Nephron progenitor cell (in vitro differentiated cells): ENCODE measurements around the gene TFAM.

ENCODE experiments used
- DNase-seq: peaks from one replicate; pipeline ENCODE4 v3.0.0; 2021
- H3K27ac Mint-ChIP-seq: 2 replicates; pipeline ENCODE4 v1.8.0; 2021; ENCODE audit warnings: mild to moderate bottlenecking, moderate library complexity, mixed read lengths
- H3K27me3 Mint-ChIP-seq: 2 replicates; pipeline ENCODE4 v1.8.0; 2021; ENCODE audit warnings: mild to moderate bottlenecking, low read depth, mixed read lengths; ENCODE audit not compliant: poor library complexity
- H3K36me3 Mint-ChIP-seq: 2 replicates; pipeline ENCODE4 v1.8.0; 2021; ENCODE audit warnings: low read depth, mixed read lengths
- H3K4me1 Mint-ChIP-seq: 2 replicates; pipeline ENCODE4 v1.8.0; 2021; ENCODE audit warnings: mixed read lengths
- H3K4me3 Mint-ChIP-seq: 2 replicates; pipeline ENCODE4 v1.8.0; 2021; ENCODE audit warnings: mild to moderate bottlenecking, moderate library complexity, mixed read lengths
- H3K9me3 Mint-ChIP-seq: 2 replicates; pipeline ENCODE4 v1.8.0; 2021; ENCODE audit warnings: mild to moderate bottlenecking, moderate library complexity, mixed read lengths
- CTCF ChIP-seq: fragments of 200-600 bp; sonication (generic); IDR thresholded peaks from 2 replicates; pipeline ENCODE4 v1.5.0; 2021; ENCODE audit warnings: antibody characterized with exemption

The TFAM gene

GRCh38 chr10:58431903-58432302 lies 46.7 kb downstream of the TFAM start:
- Mint-ChIP-seq H3K4me1 (peaks cover 13% of the 10 kb centered on the region), H3K9me3 (peaks cover 4% of the 10 kb centered on the region), H3K27me3 (peaks cover 4% of the 10 kb centered on the region), H3K4me3 (no peak overlapping the region), H3K27ac (no peak overlapping the region), H3K36me3 (no peaks in the 10 kb centered on the region)
- TF ChIP-seq CTCF: no peak
- no peak for DNase-seq

GRCh38 chr10:58433066-58433465 lies 47.9 kb downstream of the TFAM start:
- Mint-ChIP-seq H3K9me3 (no peaks in the 10 kb centered on the region), H3K4me1 (peaks cover 13% of the 10 kb centered on the region), H3K27me3 (peaks cover 4% of the 10 kb centered on the region), H3K27ac (no peak overlapping the region), H3K36me3 (no peaks in the 10 kb centered on the region), H3K4me3 (no peak overlapping the region)
- DNase-seq: no peak
- TF ChIP-seq CTCF: no peak

- Mint-ChIP-seq H3K27me3 (peaks cover 4% of the 10 kb centered on the region), H3K4me1 (peaks cover 13% of the 10 kb centered on the region), H3K4me3 (no peak overlapping the region), H3K9me3 (no peaks in the 10 kb centered on the region), H3K27ac (no peak overlapping the region), H3K36me3 (no peaks in the 10 kb centered on the region)
- no peak for DNase-seq
- no peak for TF ChIP-seq CTCF
These were observed 48.4 kb downstream of the TFAM start for GRCh38 chr10:58433571-58433970.

GRCh38 chr10:58435297-58435985 lies 50.2 kb downstream of the TFAM start:
- Mint-ChIP-seq H3K4me1 (peaks cover 13% of the 10 kb centered on the region), H3K4me3 (no peak overlapping the region), H3K36me3 (no peaks in the 10 kb centered on the region), H3K27ac (no peak overlapping the region), H3K9me3 (peaks cover 6% of the 10 kb centered on the region), H3K27me3 (peaks cover 7% of the 10 kb centered on the region)
- DNase-seq: no peak
- TF ChIP-seq CTCF: no peak

GRCh38 chr10:58436071-58436470 lies 50.9 kb downstream of the TFAM start:
- Mint-ChIP-seq H3K4me3 (no peak overlapping the region), H3K27me3 (peaks cover 7% of the 10 kb centered on the region), H3K4me1 (peaks cover 13% of the 10 kb centered on the region), H3K9me3 (peaks cover 8% of the 10 kb centered on the region), H3K27ac (no peak overlapping the region), H3K36me3 (no peaks in the 10 kb centered on the region)
- TF ChIP-seq CTCF: no peak
- no peak for DNase-seq

GRCh38 chr10:58438340-58438871 lies 53.2 kb downstream of the TFAM start:
- peaks cover 8% of the 10 kb centered on the region for H3K9me3 Mint-ChIP-seq

More at GRCh38 chr10:58438340-58438871, 53.2 kb downstream of the TFAM start:
- peaks cover 13% of the 10 kb centered on the region for H3K4me1 Mint-ChIP-seq
- H3K27me3 Mint-ChIP-seq: peaks cover 3% of the 10 kb centered on the region
- H3K36me3 Mint-ChIP-seq: no peaks in the 10 kb centered on the region
- no peak overlapping the region for H3K4me3 Mint-ChIP-seq
- no peak overlapping the region for H3K27ac Mint-ChIP-seq
- no peak for TF ChIP-seq CTCF
- no peak for DNase-seq
